Ramos (cell line): ENCODE measurements around the gene MAPK12.

ENCODE experiments used
- in situ Hi-C: fragments of 300-500 bp; cut with MboI; formaldehyde crosslinking; loops from one replicate; pipeline ENCODE4 v1.14.3; 2022; ENCODE audit warnings: low sequenced_read_pairs; ENCODE audit not compliant: unreplicated experiment

MAPK12 gene

GRCh38 chr22:50299785-50300619, 38.5 kb upstream of the MAPK12 start:
- in situ Hi-C loops: no loop called here

GRCh38 chr22:50298937-50299784, 37.7 kb upstream of the MAPK12 start:
- in situ Hi-C loops: no loop called here

DNA sequence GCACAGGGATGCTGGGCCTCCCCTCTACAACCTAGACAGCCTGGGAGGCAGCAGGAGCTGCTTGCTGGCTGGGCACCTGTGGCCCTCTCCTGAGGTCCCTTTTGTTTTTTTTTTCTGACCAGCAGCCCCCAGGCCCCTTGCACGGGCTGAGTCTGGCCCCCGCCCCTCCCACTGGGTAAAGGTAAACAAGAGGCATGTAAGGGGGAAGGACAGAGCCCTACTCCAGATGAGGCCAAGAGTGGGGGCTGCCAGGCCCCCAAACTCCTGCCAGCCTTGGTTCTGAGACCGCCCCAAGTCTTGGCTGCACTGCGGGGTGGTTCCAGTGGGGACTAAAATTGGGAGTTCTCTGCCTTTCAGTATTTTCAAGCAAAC, 36.8 kb upstream of the MAPK12 start:
- in situ Hi-C loops: no loop called here

DNA sequence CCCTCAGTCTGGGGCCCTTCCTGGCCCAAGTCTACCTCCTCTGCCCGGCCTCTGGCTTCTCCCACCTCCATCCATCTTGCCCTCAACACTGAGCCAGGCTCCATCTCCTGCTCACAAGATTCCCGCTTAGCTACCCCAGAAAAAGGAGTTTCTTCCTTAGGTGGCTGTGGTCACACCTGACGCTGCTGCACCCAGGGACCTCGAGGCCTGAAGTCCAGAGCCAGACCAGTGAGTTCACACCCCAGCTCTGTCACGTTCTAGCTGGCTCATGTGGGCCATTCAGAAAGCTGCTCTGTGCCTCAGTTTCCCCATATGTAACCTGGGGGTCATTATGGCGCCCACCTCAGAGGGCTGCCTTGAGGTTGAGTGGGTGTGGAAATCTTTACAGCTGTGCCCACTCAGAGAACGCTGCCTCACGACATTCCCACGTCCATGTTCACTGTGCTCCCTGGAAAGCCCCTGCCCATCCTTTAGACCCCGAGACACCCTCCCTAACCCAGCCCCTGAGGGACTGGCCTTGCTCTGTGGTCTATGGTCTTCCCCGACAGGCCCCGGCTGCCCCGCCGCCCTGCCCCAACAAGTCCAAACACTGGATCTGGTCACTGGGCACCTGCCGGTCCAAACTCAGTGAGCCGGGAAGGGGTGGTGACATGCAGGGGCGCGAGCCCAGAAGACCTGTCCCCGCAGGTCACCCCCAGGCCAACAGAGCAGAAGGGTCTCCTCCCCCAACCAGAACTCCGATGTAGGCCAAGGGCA, 36.2 kb upstream of the MAPK12 start:
- in situ Hi-C loops: no loop called here

GRCh38 chr22:50296658-50297490, 35.4 kb upstream of the MAPK12 start:
- in situ Hi-C loops: no loop called here

GRCh38 chr22:50294319-50294656, 32.8 kb upstream of the MAPK12 start:
- in situ Hi-C loops: no loop called here

GRCh38 chr22:50293441-50294318, 32.2 kb upstream of the MAPK12 start:
- in situ Hi-C loops: no loop called here

DNA sequence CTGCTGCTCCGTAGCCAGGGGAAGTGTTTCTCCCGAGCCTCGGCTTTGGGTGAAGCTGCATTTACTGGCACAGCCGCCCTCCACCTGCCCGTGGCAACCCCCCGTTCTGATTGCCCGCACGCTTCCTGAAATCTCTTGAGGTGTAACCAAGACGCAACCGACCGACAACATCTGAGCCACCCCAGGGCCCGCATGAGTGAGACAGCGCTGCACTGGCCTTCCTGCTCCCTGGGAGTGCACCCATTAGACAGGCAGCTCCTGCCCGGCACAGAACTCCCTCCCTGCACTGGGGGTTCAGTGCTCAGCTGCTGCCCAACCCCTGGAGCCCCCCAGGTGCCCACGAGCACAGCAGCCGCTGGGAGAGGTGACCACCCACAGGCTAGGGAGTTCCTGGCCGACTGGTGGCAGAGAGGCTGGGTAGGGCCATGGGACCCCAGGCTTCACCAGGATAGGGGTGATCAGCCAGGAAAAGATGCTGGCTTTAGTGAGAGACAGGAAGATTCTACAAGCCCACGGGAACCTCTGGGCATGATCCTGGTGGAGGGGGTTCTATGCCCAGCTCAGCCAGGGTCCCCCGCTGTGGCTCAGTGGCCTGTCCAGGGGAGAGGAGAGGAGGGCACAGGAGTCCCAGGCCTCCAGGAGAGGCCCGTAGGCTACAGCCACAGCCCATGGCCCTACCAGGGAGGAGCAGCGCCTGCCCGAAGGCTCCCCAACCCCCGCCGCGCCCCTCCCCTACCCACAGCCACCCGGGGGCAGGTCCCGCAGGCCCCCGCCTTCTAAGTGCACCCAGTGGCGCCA, 31.4 kb upstream of the MAPK12 start:
- in situ Hi-C loops: no loop called here

DNA sequence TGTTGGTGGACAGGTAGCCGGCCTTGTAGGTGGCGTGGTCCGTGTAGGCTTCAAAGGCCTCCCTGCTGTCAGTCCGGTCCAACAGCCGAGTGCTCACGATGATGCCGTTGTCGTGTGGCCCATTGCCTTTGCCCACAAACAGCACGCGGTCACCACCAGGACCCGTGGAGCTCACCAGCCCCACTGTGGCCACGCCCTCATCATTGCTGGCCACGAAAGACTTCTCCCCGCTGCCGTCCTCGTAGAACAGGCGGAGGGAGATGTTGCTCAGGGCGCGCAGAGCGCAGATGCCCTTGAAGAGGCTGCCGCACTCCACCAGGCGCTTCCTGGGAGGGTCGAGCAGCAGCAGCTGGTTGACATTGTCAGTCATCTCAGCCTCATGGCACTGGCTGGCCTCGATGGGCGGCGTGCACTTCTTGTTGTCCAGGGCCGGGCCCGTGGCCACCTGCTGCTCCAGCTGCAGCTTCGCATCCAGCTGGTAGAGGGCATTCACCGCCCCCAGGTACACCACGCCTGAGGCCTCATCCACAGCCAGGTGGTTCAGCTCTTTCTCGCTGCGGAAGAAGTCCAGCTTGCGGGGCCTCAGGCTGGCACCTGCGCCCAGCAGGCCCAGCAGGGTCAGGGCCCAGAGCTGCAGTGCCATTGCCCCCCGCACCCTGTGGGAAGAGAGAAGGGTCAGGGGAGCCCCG, 28.6 kb upstream of the MAPK12 start:
- in situ Hi-C loops: no loop called here

- in situ Hi-C loops: no loop called here
These were observed 27.9 kb upstream of the MAPK12 start for GRCh38 chr22:50289151-50289941.

DNA sequence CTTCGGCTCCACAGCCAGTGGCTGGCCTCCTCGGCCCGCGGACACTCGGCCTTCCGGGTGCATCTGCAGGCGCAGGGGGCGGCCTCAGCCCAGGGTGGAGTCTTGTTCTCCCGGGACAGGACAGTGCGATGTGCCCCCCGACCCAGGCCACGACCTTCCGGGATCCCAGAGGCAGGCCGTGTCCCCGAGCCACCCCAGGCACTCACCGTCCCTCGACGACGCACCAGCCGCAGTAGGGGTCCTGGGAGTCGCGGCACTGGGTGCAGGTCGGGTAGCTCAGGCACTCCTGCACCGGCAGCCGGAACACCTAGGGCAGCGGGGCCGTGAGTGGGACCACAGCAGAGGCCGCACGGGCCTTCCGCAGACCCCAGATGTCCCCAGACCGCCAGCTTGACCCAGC, 26.2 kb upstream of the MAPK12 start:
- in situ Hi-C loops: no loop called here

GRCh38 chr22:50286701-50287318, 25.3 kb upstream of the MAPK12 start:
- in situ Hi-C loops: no loop called here

GRCh38 chr22:50286275-50286674, 24.8 kb upstream of the MAPK12 start:
- in situ Hi-C loops: no loop called here

- in situ Hi-C loops: no loop called here
These were observed 24.2 kb upstream of the MAPK12 start for GRCh38 chr22:50285568-50286229.

- in situ Hi-C loops: no loop called here
These were observed 23.0 kb upstream of the MAPK12 start for GRCh38 chr22:50284479-50284878.

GRCh38 chr22:50283821-50284220, 22.3 kb upstream of the MAPK12 start:
- in situ Hi-C loops: no loop called here
